PC-3 (cell line): Measurements from ENCODE around the gene DTD1. TPM values are rescaled to one million over a fixed set of nuclear protein-coding genes. Genes with fewer than 3 reads are reported as not detected.

Source experiments
- ATAC-seq: fragments of 200-7000 bp; cut with Tn5 transposase; 2 replicates; pipeline ENCODE4 v1.9.1; 2020; ENCODE audit warnings: mild to moderate bottlenecking, moderate library complexity
- BruUV-seq: library from RNA; stranded (reverse); fragments of 400-500 nt; replicated peaks from 2 replicates; lab custom pipeline; 2021; lab: Mats Ljungman, UMichigan
- CTCF ChIA-PET: fragments of 300-600 bp; sonication (Branson Sonifier 250); formaldehyde crosslinking; loops from one replicate; lab custom pipeline; 2022; ENCODE audit warnings: antibody characterized with exemption; lab: Charles Lee
- POLR2A ChIA-PET: fragments of 300-600 bp; sonication (Branson Sonifier 250); formaldehyde crosslinking; loops from one replicate; lab custom pipeline; 2022; ENCODE audit warnings: antibody characterized with exemption; ENCODE audit not compliant: unreplicated experiment; lab: Charles Lee
- DNase-seq: peaks from one replicate; pipeline ENCODE4 v3.0.0-alpha.2; 2015
- H2AFZ ChIP-seq: fragments of 300-600 bp; sonication (generic); 2 replicates; pipeline ENCODE4 v1.6.0; 2016; ENCODE audit warnings: antibody characterized with exemption, low read length
- H3F3A ChIP-seq: fragments of 300-600 bp; sonication (generic); one replicate; pipeline ENCODE4 v1.6.0; 2017; ENCODE audit warnings: antibody characterized with exemption, low read length, control low read depth, mild to moderate bottlenecking; ENCODE audit not compliant: unreplicated experiment
- H3K27ac ChIP-seq: fragments of 300-600 bp; sonication (generic); 2 replicates; pipeline ENCODE4 v1.5.1; 2016; ENCODE audit warnings: mild to moderate bottlenecking, low read length
- H3K27me3 ChIP-seq: fragments of 300-600 bp; sonication (generic); 2 replicates; pipeline ENCODE4 v1.6.1; 2016; ENCODE audit warnings: low read length, mixed read lengths
- H3K36me3 ChIP-seq: fragments of 300-600 bp; sonication (generic); 2 replicates; pipeline ENCODE4 v1.6.1; 2016; ENCODE audit warnings: low read depth, mixed run types, low read length, mixed read lengths
- H3K4me1 ChIP-seq: fragments of 300-600 bp; sonication (generic); 2 replicates; pipeline ENCODE4 v1.5.1; 2016; ENCODE audit warnings: low read length; ENCODE audit not compliant: insufficient read depth
- H3K4me2 ChIP-seq: fragments of 300-600 bp; sonication (generic); 2 replicates; pipeline ENCODE4 v1.6.0; 2016; ENCODE audit warnings: low read length
- H3K4me3 ChIP-seq: fragments of 300-600 bp; sonication (generic); 2 replicates; pipeline ENCODE4 v1.5.1; 2016; ENCODE audit warnings: mild to moderate bottlenecking, low read length, mixed read lengths
- H3K79me2 ChIP-seq: fragments of 300-600 bp; sonication (generic); 2 replicates; pipeline ENCODE4 v1.6.1; 2017; ENCODE audit warnings: low read length, mixed read lengths
- H3K9ac ChIP-seq: fragments of 300-600 bp; sonication (generic); 2 replicates; pipeline ENCODE4 v1.6.0; 2016; ENCODE audit warnings: mild to moderate bottlenecking, low read length
- H3K9me2 ChIP-seq: fragments of 300-600 bp; sonication (generic); replicated peaks from 2 replicates; pipeline ENCODE4 v1.6.1; 2016; ENCODE audit warnings: mixed run types, low read length, mixed read lengths
- H3K9me3 ChIP-seq: fragments of 300-600 bp; sonication (generic); 2 replicates; pipeline ENCODE4 v1.6.1; 2016; ENCODE audit warnings: low read length, mixed read lengths
- H4K20me1 ChIP-seq: fragments of 300-600 bp; sonication (generic); 2 replicates; pipeline ENCODE4 v1.6.1; 2016; ENCODE audit warnings: low read length, mixed read lengths
- EZH2 ChIP-seq: fragments of 300-600 bp; sonication (generic); IDR thresholded peaks from one replicate; pipeline ENCODE4 v1.6.1; 2017; ENCODE audit warnings: antibody characterized with exemption, mild to moderate bottlenecking, low read length; ENCODE audit not compliant: unreplicated experiment
- EZH2phosphoT487 ChIP-seq: fragments of 300-600 bp; sonication (generic); IDR thresholded peaks from 2 replicates; pipeline ENCODE4 v1.6.1; 2018; ENCODE audit warnings: mild to moderate bottlenecking, antibody characterized with exemption, low read length, borderline replicate concordance
- intact Hi-C: fragments of 100-400 bp; cut with micrococcal nuclease; formaldehyde crosslinking; loops from 2 replicates; pipeline ENCODE4 v1.9.0; 2023
- total RNA-seq: library from RNA; depleted of rRNA; stranded (reverse); fragments of >200 nt; gene quantifications from 2 replicates; pipeline ENCODE4 v1.2.3, GENCODE V29; 2014
- TF ChIP-seq, protein P1 (sequence below): fragments of 300-600 bp; sonication (generic); conservative IDR thresholded peaks from 2 replicates; pipeline ENCODE4 v1.5.1; 2017; ENCODE audit warnings: antibody characterized with exemption, low read depth, mild to moderate bottlenecking, low read length

DTD1 gene
- total RNA-seq, 1 experiment from 2014 or later, result 124 TPM

DNA sequence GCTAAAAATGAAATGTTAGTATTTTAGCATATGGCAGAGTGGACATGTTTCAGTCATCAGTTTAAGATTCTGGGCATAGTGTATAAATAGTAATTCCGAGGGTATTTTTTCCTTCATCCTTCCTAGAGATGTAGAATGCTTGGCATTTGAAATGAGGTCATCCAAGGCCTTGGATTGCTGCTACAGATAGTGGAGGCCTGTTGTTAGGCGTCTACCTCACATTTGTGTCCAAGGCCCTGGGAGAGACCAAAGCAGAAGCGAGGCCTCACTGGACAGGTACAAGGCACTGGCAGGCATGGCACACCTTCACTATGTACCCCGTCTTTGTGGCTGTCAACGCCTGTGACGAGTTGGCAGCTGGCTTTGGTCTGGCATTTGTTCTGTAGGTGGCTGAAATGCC is 58.0 kb downstream of the DTD1 start:
- Histone ChIP-seq H2AFZ (no peak overlapping the region), H3K27ac (no peak overlapping the region), H3K9me2 (no peaks in the 10 kb centered on the region), H3K36me3 (no peaks in the 10 kb centered on the region), H3K4me3 (no peak overlapping the region), H3K9ac (no peak overlapping the region), H3K4me1 (0 out of 2 replicates have a peak, but pooled peaks cover 7% of the 10 kb centered on the region), H4K20me1 (no peaks in the 10 kb centered on the region), H3K4me2 (no peak overlapping the region), H3F3A (no peaks in the 10 kb centered on the region), H3K27me3 (no peaks in the 10 kb centered on the region), H3K79me2 (no peaks in the 10 kb centered on the region), H3K9me3 (no peaks in the 10 kb centered on the region)
- ChIA-PET CTCF (no interaction called here), POLR2A (no interaction called here)
- no TSS peak for BruUV-seq
- intact Hi-C loops, result no loop called here
- ATAC-seq, result no peak
- no peak for DNase-seq
- TF ChIP-seq EZH2phosphoT487 (no peak), EZH2 (no peak)
- TF ChIP-seq, protein P1, sequence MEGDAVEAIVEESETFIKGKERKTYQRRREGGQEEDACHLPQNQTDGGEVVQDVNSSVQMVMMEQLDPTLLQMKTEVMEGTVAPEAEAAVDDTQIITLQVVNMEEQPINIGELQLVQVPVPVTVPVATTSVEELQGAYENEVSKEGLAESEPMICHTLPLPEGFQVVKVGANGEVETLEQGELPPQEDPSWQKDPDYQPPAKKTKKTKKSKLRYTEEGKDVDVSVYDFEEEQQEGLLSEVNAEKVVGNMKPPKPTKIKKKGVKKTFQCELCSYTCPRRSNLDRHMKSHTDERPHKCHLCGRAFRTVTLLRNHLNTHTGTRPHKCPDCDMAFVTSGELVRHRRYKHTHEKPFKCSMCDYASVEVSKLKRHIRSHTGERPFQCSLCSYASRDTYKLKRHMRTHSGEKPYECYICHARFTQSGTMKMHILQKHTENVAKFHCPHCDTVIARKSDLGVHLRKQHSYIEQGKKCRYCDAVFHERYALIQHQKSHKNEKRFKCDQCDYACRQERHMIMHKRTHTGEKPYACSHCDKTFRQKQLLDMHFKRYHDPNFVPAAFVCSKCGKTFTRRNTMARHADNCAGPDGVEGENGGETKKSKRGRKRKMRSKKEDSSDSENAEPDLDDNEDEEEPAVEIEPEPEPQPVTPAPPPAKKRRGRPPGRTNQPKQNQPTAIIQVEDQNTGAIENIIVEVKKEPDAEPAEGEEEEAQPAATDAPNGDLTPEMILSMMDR, result no peak

DNA sequence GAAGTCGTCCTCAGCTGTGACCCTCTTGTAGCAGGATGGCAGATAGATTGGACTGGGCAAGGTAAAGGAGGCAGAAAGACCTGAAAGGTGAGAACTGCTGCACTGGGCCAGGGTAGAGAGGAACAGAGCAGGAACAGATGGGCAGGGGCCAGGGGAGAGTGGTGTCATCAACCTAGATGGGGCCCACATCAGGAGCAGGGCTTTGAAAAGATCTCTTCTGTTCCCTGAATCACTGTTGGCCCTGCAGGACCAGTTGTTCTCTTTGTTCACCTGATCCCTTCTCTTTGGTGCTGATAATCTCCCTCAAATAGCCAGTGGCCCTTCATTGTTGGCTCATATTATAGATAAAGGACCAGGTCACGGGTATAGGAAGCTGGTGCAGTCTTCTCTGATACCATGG is 59.9 kb downstream of the DTD1 start:
- CTCF ChIA-PET, result no interaction called here
- POLR2A ChIA-PET, result no interaction called here

DNA sequence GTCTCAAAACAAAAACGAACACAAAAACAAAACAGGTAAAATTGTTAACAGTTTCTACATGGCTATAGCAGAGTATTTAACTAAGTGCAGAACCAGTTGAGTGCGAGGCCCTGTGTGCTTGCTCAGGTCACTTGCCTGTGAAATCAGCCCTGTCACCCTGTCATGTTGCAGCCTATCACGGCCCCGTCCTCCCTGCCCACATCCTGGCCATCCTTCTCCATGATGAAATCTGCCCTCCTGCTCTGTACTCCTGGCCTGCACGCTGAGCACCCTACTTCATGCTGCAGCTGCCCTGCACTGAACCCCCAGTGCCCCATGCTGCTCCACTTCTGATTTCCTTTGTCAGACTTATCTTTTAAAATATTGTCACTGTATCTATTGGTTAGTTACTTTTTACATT is 62.4 kb downstream of the DTD1 start:
- Histone ChIP-seq H3K27me3 (no peaks in the 10 kb centered on the region), H3K4me3 (no peak overlapping the region), H3K9me2 (no peaks in the 10 kb centered on the region), H3K9ac (no peak overlapping the region), H3K79me2 (no peaks in the 10 kb centered on the region), H3K36me3 (no peaks in the 10 kb centered on the region), H3K4me1 (0 out of 2 replicates have a peak, but pooled peaks cover 7% of the 10 kb centered on the region), H3K9me3 (no peaks in the 10 kb centered on the region), H4K20me1 (no peaks in the 10 kb centered on the region), H3F3A (no peaks in the 10 kb centered on the region), H2AFZ (no peak overlapping the region), H3K4me2 (no peak overlapping the region), H3K27ac (no peak overlapping the region)
- intact Hi-C loops, result no loop called here
- POLR2A ChIA-PET, result no interaction called here
- no TSS peak for BruUV-seq
- CTCF ChIA-PET, result no interaction called here
- DNase-seq (no peak), ATAC-seq (no peak)
- TF ChIP-seq EZH2phosphoT487 (no peak), EZH2 (no peak)
- TF ChIP-seq, protein P1, result no peak

More for the DNA sequence above, 59.9 kb downstream of the DTD1 start:
- intact Hi-C loops, result no loop called here
- DNase-seq (no peak), ATAC-seq (no peak)
- 0 out of 2 replicates have a peak, but pooled peaks cover 7% of the 10 kb centered on the region for H3K4me1 ChIP-seq
- H3K36me3 ChIP-seq, result no peaks in the 10 kb centered on the region
- H3K9me3 ChIP-seq, result no peaks in the 10 kb centered on the region
- no peaks in the 10 kb centered on the region for H3K79me2 ChIP-seq
- H3F3A ChIP-seq, result no peaks in the 10 kb centered on the region
- no peaks in the 10 kb centered on the region for H3K27me3 ChIP-seq
- TF ChIP-seq EZH2, result no peak
- TF ChIP-seq EZH2phosphoT487, result no peak
- TF ChIP-seq, protein P1, result no peak
- H4K20me1 ChIP-seq, result no peaks in the 10 kb centered on the region
- no peaks in the 10 kb centered on the region for H3K9me2 ChIP-seq
- no peak overlapping the region for H2AFZ ChIP-seq
- H3K4me3 ChIP-seq, result no peak overlapping the region
- no TSS peak for BruUV-seq
- no peak overlapping the region for H3K4me2 ChIP-seq
- H3K27ac ChIP-seq, result no peak overlapping the region
- no peak overlapping the region for H3K9ac ChIP-seq
